ENCODE data around the gene PCDHGA10.
A peak's percentile ranks its signal among the peaks of the same experiment; 100 is the strongest.
"Not testable (repeated sequence)": the region's sequence is repeated elsewhere in the genome, so short reads cannot be mapped to it uniquely, and the experiment has no call there.

The PCDHGA10 gene

GRCh38 chr5:141430332-141431113, 17.7 kb downstream of the PCDHGA10 start, which contains the start of gene PCDHGA12:
Gene PCDHGA12 (plus strand): TSS chr5:141430507. CDS start chr5:141430760, 253 bp downstream.
- in situ Hi-C loops (cut with HindIII; ENCODE audit: low pct_ligation_motif_present, low sequenced_read_pairs) = no loop called here
- Histone ChIP-seq H3K27me3 (replicated peaks) (no peaks in the 10 kb centered on the region), H3K27ac (peak within 1 kb of the TSS; percentile 15)

GRCh38 chr5:141431286-141431685, 18.5 kb downstream of the PCDHGA10 start:
- H3K36me3 ChIP-seq (replicated peaks) = no peaks in the 10 kb centered on the region
- H3K27ac ChIP-seq = no peak overlapping the region
- no peak for TF ChIP-seq CTCF (IDR thresholded peaks at IDR 0.05; ENCODE audit: low read depth, low read length, missing control alignments)
- peak overlapping the region; percentile 55 for H3K4me3 ChIP-seq (ENCODE audit: low read depth, low read length)
- in situ Hi-C loops (cut with HindIII; ENCODE audit: low pct_ligation_motif_present, low sequenced_read_pairs) = no loop called here
- no peak for DNase-seq
- no peaks in the 10 kb centered on the region for H3K27me3 ChIP-seq (replicated peaks)

More at GRCh38 chr5:141430332-141431113, 17.7 kb downstream of the PCDHGA10 start, which contains the start of gene PCDHGA12:
- DNase-seq = peak; percentile 87
- Histone ChIP-seq H3K4me3 (ENCODE audit: low read depth, low read length) (peak within 1 kb of the TSS; percentile 55), H3K36me3 (replicated peaks) (no peaks in the 10 kb centered on the region)
- TF ChIP-seq CTCF (IDR thresholded peaks at IDR 0.05; ENCODE audit: low read depth, low read length, missing control alignments) = peak; percentile 76

- H3K36me3 ChIP-seq (replicated peaks); H3K4me3 ChIP-seq (ENCODE audit: low read depth, low read length); H3K27me3 ChIP-seq (replicated peaks); in situ Hi-C loops (cut with HindIII; ENCODE audit: low pct_ligation_motif_present, low sequenced_read_pairs); H3K27ac ChIP-seq; DNase-seq: not testable (repeated sequence)
Measured at GRCh38 chr5:141432308-141432707, 19.5 kb downstream of the PCDHGA10 start.

- H3K4me3 ChIP-seq (ENCODE audit: low read depth, low read length); H3K27ac ChIP-seq; DNase-seq; H3K36me3 ChIP-seq (replicated peaks); H3K27me3 ChIP-seq (replicated peaks); in situ Hi-C loops (cut with HindIII; ENCODE audit: low pct_ligation_motif_present, low sequenced_read_pairs): not testable (repeated sequence)
Measured at GRCh38 chr5:141432726-141433125, 19.9 kb downstream of the PCDHGA10 start.

- Histone ChIP-seq H3K27me3 (replicated peaks) (no peaks in the 10 kb centered on the region), H3K27ac (no peak overlapping the region), H3K36me3 (replicated peaks) (no peaks in the 10 kb centered on the region), H3K4me3 (ENCODE audit: low read depth, low read length) (no peak overlapping the region)
- no peak for DNase-seq
- in situ Hi-C loops (cut with HindIII; ENCODE audit: low pct_ligation_motif_present, low sequenced_read_pairs) = no loop called here
- no peak for TF ChIP-seq CTCF (IDR thresholded peaks at IDR 0.05; ENCODE audit: low read depth, low read length, missing control alignments)
Measured at GRCh38 chr5:141434006-141434405, 21.2 kb downstream of the PCDHGA10 start.

GRCh38 chr5:141437221-141437620, 24.4 kb downstream of the PCDHGA10 start:
- no peak for TF ChIP-seq CTCF (IDR thresholded peaks at IDR 0.05; ENCODE audit: low read depth, low read length, missing control alignments)
- in situ Hi-C loops (cut with HindIII; ENCODE audit: low pct_ligation_motif_present, low sequenced_read_pairs) = no loop called here
- Histone ChIP-seq H3K4me3 (ENCODE audit: low read depth, low read length) (no peak overlapping the region), H3K36me3 (replicated peaks) (no peaks in the 10 kb centered on the region), H3K27me3 (replicated peaks) (no peaks in the 10 kb centered on the region), H3K27ac (no peak overlapping the region)
- no peak for DNase-seq

Data from brain microvascular endothelial cell (primary cell).